ENCODE measurements around the gene ATP4B. TPM values are rescaled to one million over a fixed set of nuclear protein-coding genes. Genes with fewer than 3 reads are reported as not detected.

Gene ATP4B
- total and polyA plus RNA-seq, 2 of the 8 experiments (the other 6 are each of a cell fraction or from before 2014, with no cell fraction given) = 0.05 TPM; not detected in 1

DNA sequence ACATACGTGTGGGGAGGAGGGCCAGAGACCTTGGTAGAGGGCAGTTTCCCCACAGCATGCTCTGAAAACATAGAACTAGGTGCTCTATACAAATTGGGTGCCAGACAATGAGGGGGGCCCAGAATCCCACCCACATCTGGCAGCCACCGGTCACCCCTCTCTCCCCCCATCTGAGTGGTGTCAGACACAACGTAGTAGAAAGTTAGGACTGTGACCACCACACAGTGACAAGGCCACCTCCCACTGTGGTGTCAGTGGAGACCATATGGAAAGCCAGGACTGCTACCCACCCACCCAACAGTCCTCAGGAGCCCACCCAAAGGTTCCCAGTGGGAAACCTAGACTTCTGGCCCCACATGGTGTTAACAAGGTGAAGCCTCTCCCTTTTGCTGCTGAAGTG lies 2.1 kb upstream of the ATP4B start (continued):
- TF ChIP-seq PHF8 (conservative IDR thresholded peaks at IDR 0.05; ENCODE audit: low read depth, low read length) (no peak), BCL11A (IDR thresholded peaks at IDR 0.05; ENCODE audit: low read depth in 2 of 2, low read length in 2 of 2) (no peak), CBX8 (IDR thresholded peaks at IDR 0.05; ENCODE audit: borderline replicate concordance, low read depth, low read length) (no peak), RXRA (IDR thresholded peaks at IDR 0.05; ENCODE audit: insufficient read depth, low read depth, low read length) (no peak)
- TF ChIP-seq, protein P1, sequence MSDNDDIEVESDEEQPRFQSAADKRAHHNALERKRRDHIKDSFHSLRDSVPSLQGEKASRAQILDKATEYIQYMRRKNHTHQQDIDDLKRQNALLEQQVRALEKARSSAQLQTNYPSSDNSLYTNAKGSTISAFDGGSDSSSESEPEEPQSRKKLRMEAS (IDR thresholded peaks at IDR 0.05) = no peak

All from H1 (cell line).